GM18519 (cell line): ENCODE measurements around the gene TMEM117.
A peak's percentile ranks its signal among the peaks of the same experiment; 100 is the strongest.

Experiments used
- ATAC-seq: cut with Tn5 transposase; IDR thresholded peaks from one replicate; pipeline ENCODE4 v1.9.1; 2021; ENCODE audit warnings: mild to moderate bottlenecking, moderate library complexity; ENCODE audit not compliant: unreplicated experiment, low FRiP score

Gene TMEM117

GRCh38 chr12:43882578-43883178 is 46.8 kb downstream of the TMEM117 start:
- peak; percentile 82 for ATAC-seq

GRCh38 chr12:43883311-43883710 is 47.4 kb downstream of the TMEM117 start:
- no peak for ATAC-seq

GRCh38 chr12:43883748-43884147 is 47.9 kb downstream of the TMEM117 start:
- no peak for ATAC-seq

GRCh38 chr12:43884683-43885410 is 49.0 kb downstream of the TMEM117 start:
- ATAC-seq: no peak

- no peak for ATAC-seq
Observed at GRCh38 chr12:43887397-43887796, 51.5 kb downstream of the TMEM117 start.

GRCh38 chr12:43891856-43892574 is 56.1 kb downstream of the TMEM117 start:
- no peak for ATAC-seq

- ATAC-seq: no peak
Observed at GRCh38 chr12:43893670-43894069, 57.8 kb downstream of the TMEM117 start.

GRCh38 chr12:43895580-43896206 is 59.8 kb downstream of the TMEM117 start:
- ATAC-seq: no peak

- ATAC-seq: no peak
Observed at GRCh38 chr12:43896496-43896895, 60.6 kb downstream of the TMEM117 start.

- no peak for ATAC-seq
Observed at GRCh38 chr12:43898474-43898873, 62.6 kb downstream of the TMEM117 start.

GRCh38 chr12:43899574-43899973 is 63.7 kb downstream of the TMEM117 start:
- no peak for ATAC-seq

- no peak for ATAC-seq
Observed at GRCh38 chr12:43903686-43904085, 67.8 kb downstream of the TMEM117 start.

GRCh38 chr12:43912859-43913258 is 77.0 kb downstream of the TMEM117 start:
- no peak for ATAC-seq

GRCh38 chr12:43914391-43914790 is 78.5 kb downstream of the TMEM117 start:
- no peak for ATAC-seq

- ATAC-seq: no peak
Observed at GRCh38 chr12:43914923-43915468, 79.1 kb downstream of the TMEM117 start.

- ATAC-seq: no peak
Observed at GRCh38 chr12:43917896-43918295, 82.0 kb downstream of the TMEM117 start.

GRCh38 chr12:43921666-43922337 is 85.9 kb downstream of the TMEM117 start:
- ATAC-seq: no peak

GRCh38 chr12:43930032-43930431 is 94.2 kb downstream of the TMEM117 start:
- no peak for ATAC-seq

GRCh38 chr12:43931187-43931586 is 95.3 kb downstream of the TMEM117 start:
- ATAC-seq: no peak

GRCh38 chr12:43935581-43935980 is 99.7 kb downstream of the TMEM117 start:
- no peak for ATAC-seq
